Lower lobe of right lung (tissue), 2 donors: ENCODE data around the gene GABRB3. TPM values are rescaled to one million over a fixed set of nuclear protein-coding genes. Genes with fewer than 3 reads are reported as not detected.

ENCODE experiments used
- ATAC-seq, 2 donors: fragments of 200-7000 bp; cut with Tn5 transposase; one replicate each; pipeline ENCODE4 v1.9.1; 2020 to 2022; ENCODE audit warnings: mild to moderate bottlenecking in 2 of 2, moderate library complexity in 2 of 2
- DNase-seq: peaks from one replicate; pipeline ENCODE4 v3.0.0-alpha.2; 2020
- H3K27ac ChIP-seq: fragments of 200-600 bp; one replicate; pipeline ENCODE4 v1.8.0; 2022
- H3K27me3 ChIP-seq: fragments of 200-600 bp; one replicate; pipeline ENCODE4 v1.8.0; 2022; ENCODE audit warnings: low read depth
- H3K36me3 ChIP-seq: fragments of 200-600 bp; one replicate; pipeline ENCODE4 v1.8.0; 2022; ENCODE audit warnings: mild to moderate bottlenecking
- H3K4me1 ChIP-seq: fragments of 200-600 bp; one replicate; pipeline ENCODE4 v1.8.0; 2022
- H3K4me3 ChIP-seq: fragments of 200-600 bp; one replicate; pipeline ENCODE4 v1.8.0; 2022; ENCODE audit warnings: mild to moderate bottlenecking
- H3K9me3 ChIP-seq: fragments of 200-600 bp; one replicate; pipeline ENCODE4 v1.8.0; 2022
- intact Hi-C: fragments of 100-400 bp; cut with DNase I; formaldehyde crosslinking; loops from one replicate; pipeline ENCODE4 v1.11.0; 2022
- total RNA-seq: library from RNA; stranded (reverse); fragmentation: NEBNext Ultra II Directional; extraction: Animal tissue kit (Norgen Biotek cat#: 25700); gene quantifications from one replicate; pipeline ENCODE4 v1.2.1, GENCODE V29; 2021
- TF ChIP-seq, protein P1 (sequence below): fragments of 200-600 bp; IDR thresholded peaks from one replicate; pipeline ENCODE4 v1.8.0; 2022; ENCODE audit warnings: antibody characterized with exemption, mild to moderate bottlenecking
- donor health status: DM: no; HTN: yes; CAD: no; lungs with severe emphysema.

Gene GABRB3
- total RNA-seq, 1 donor from 2014 or later, result 5.5 TPM

DNA sequence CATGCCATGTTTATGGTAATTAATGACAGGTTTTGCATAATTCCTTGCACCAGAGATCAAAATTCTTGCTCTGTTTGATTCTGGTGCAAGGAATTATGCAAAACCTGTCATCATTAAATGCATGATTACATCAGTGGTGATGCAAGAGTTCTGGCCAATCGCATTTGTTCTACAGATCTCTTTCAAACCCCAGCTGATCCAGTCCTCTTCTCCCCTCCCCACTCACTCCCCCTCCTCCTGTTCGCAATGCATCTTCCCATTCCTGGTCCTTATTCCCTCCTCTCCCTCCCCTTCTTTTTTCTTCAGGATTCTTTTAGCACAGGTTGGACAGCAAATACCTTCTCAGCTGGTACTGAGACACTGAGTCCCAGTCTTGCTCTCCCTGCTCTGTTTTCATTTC is 82.1 kb downstream of the GABRB3 start:
- Histone ChIP-seq H3K9me3 (no peaks in the 10 kb centered on the region), H3K27ac (no peak overlapping the region), H3K4me3 (no peak overlapping the region), H3K36me3 (no peaks in the 10 kb centered on the region), H3K27me3 (no peaks in the 10 kb centered on the region), H3K4me1 (no peaks in the 10 kb centered on the region)
- intact Hi-C loops, result no loop called here
- ATAC-seq, result no peak
- TF ChIP-seq, protein P1, sequence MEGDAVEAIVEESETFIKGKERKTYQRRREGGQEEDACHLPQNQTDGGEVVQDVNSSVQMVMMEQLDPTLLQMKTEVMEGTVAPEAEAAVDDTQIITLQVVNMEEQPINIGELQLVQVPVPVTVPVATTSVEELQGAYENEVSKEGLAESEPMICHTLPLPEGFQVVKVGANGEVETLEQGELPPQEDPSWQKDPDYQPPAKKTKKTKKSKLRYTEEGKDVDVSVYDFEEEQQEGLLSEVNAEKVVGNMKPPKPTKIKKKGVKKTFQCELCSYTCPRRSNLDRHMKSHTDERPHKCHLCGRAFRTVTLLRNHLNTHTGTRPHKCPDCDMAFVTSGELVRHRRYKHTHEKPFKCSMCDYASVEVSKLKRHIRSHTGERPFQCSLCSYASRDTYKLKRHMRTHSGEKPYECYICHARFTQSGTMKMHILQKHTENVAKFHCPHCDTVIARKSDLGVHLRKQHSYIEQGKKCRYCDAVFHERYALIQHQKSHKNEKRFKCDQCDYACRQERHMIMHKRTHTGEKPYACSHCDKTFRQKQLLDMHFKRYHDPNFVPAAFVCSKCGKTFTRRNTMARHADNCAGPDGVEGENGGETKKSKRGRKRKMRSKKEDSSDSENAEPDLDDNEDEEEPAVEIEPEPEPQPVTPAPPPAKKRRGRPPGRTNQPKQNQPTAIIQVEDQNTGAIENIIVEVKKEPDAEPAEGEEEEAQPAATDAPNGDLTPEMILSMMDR, result no peak
- no peak for DNase-seq

DNA sequence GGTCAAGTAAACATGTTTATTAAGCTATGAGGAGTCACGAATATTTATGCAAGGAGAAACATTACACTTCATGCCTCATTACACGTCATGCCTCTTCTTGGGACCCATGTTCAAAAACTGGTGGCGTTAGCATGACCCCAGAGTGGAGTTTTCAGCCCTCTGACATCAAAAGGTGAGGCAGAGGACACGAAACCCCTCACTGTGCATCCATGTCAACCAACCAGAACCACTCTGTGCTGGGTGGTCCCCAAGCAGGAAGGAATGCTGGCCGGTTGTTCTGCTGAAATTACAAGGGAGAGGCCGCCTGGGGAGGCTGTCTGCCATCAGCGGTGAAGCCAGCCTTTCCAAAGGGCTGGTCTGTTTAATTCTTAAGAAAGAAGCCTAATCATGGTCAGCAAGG is 83.4 kb downstream of the GABRB3 start:
- H3K36me3 ChIP-seq, result no peaks in the 10 kb centered on the region
- no peak overlapping the region for H3K27ac ChIP-seq
- no peaks in the 10 kb centered on the region for H3K27me3 ChIP-seq
- intact Hi-C loops, result no loop called here
- ATAC-seq, result no peak
- DNase-seq, result no peak
- no peaks in the 10 kb centered on the region for H3K9me3 ChIP-seq
- no peaks in the 10 kb centered on the region for H3K4me1 ChIP-seq
- no peak overlapping the region for H3K4me3 ChIP-seq
- TF ChIP-seq, protein P1, result no peak

GRCh38 chr15:26686547-26687187 is 86.2 kb downstream of the GABRB3 start:
- H3K27me3 ChIP-seq, result no peaks in the 10 kb centered on the region
- H3K4me3 ChIP-seq, result no peak overlapping the region
- no peak for ATAC-seq
- intact Hi-C loops, result no loop called here
- H3K27ac ChIP-seq, result no peak overlapping the region
- H3K36me3 ChIP-seq, result no peaks in the 10 kb centered on the region
- no peaks in the 10 kb centered on the region for H3K9me3 ChIP-seq
- TF ChIP-seq, protein P1, result no peak
- DNase-seq, result no peak
- H3K4me1 ChIP-seq, result no peaks in the 10 kb centered on the region

GRCh38 chr15:26682598-26683164 is 90.2 kb downstream of the GABRB3 start:
- Histone ChIP-seq H3K4me3 (no peak overlapping the region), H3K9me3 (no peaks in the 10 kb centered on the region), H3K4me1 (no peaks in the 10 kb centered on the region), H3K36me3 (no peaks in the 10 kb centered on the region), H3K27ac (no peak overlapping the region), H3K27me3 (no peaks in the 10 kb centered on the region)
- TF ChIP-seq, protein P1, result no peak
- intact Hi-C loops, result no loop called here
- ATAC-seq, result no peak
- no peak for DNase-seq

- Histone ChIP-seq H3K4me3 (no peak overlapping the region), H3K27me3 (no peaks in the 10 kb centered on the region), H3K4me1 (no peaks in the 10 kb centered on the region), H3K9me3 (no peaks in the 10 kb centered on the region), H3K36me3 (no peaks in the 10 kb centered on the region), H3K27ac (no peak overlapping the region)
- TF ChIP-seq, protein P1, result no peak
- ATAC-seq (no peak), DNase-seq (no peak)
- intact Hi-C loops, result no loop called here
Measured at GRCh38 chr15:26679927-26680326, 92.9 kb downstream of the GABRB3 start.
